GM12872 (cell line): Measurements from ENCODE around the gene DHX15.

Experiments
- CTCF ChIP-seq: IDR thresholded peaks from 3 replicates; pipeline ENCODE4 v1.5.1; 2011; ENCODE audit warnings: low read depth, mild to moderate bottlenecking, low read length, moderate library complexity; ENCODE audit not compliant: insufficient read depth

DHX15 gene

GRCh38 chr4:24570172-24570571 lies 14.2 kb downstream of the DHX15 start:
- TF ChIP-seq CTCF: no peak

GRCh38 chr4:24569662-24570061 lies 14.7 kb downstream of the DHX15 start:
- TF ChIP-seq CTCF: no peak

GRCh38 chr4:24568425-24568824 lies 15.9 kb downstream of the DHX15 start:
- TF ChIP-seq CTCF: no peak

GRCh38 chr4:24565054-24565453 lies 19.3 kb downstream of the DHX15 start:
- no peak for TF ChIP-seq CTCF

GRCh38 chr4:24564488-24564887 lies 19.9 kb downstream of the DHX15 start:
- TF ChIP-seq CTCF: no peak

- no peak for TF ChIP-seq CTCF
Measured at GRCh38 chr4:24561438-24562139, 22.8 kb downstream of the DHX15 start.

GRCh38 chr4:24560868-24561368 lies 23.4 kb downstream of the DHX15 start:
- no peak for TF ChIP-seq CTCF
